LoVo (cell line): ENCODE data around the gene KCNT1.

Experiments
- DNase-seq: peaks from one replicate; pipeline ENCODE4 v3.0.0-alpha.2; 2016; ENCODE audit warnings: low spot score

Gene KCNT1

DNA sequence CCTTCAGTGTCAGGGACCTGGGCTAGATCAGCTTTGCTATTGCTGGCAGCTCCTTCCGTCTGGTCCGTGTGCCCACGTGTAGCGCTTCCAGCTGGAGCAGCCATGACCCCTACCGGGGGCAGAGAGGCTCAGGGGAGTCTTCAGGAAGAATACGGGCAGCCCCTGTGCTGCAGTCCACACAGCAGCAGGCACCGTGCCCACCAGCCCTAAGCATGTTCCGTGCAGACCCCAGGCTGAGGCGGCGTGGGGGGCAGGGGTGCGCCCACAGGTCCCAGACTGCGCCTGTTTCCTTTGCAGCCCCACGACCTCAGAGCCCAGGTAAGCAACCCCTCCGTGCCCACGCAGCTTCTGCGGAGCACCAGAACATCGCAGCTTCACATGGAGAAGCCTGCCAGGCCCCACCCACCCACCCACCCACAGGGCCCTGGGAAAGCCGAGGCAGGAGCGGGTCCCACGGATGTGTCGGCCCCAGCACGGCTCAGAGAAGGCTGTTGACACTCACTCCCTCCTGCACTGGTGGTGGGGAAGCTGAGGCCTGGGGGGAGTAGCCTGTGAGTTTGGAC, 83.1 kb downstream of the KCNT1 start:
- DNase-seq: no peak

DNA sequence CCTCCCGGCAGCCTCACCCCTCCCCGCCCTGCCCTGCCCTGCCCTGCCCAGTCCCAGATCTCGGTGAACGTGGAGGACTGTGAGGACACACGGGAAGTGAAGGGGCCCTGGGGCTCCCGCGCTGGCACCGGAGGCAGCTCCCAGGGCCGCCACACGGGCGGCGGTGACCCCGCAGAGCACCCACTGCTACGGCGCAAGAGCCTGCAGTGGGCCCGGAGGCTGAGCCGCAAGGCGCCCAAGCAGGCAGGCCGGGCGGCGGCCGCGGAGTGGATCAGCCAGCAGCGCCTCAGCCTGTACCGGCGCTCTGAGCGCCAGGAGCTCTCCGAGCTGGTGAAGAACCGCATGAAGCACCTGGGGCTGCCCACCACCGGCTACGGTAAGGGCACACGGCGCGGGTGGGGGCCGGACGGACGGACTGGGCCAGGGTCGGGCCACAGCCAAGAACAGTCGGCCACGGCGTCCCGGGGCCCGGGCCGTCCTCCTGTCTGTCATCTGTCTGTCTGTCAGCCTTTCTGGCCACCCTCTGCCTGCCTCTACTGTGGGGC, 84.2 kb downstream of the KCNT1 start:
- no peak for DNase-seq

DNA sequence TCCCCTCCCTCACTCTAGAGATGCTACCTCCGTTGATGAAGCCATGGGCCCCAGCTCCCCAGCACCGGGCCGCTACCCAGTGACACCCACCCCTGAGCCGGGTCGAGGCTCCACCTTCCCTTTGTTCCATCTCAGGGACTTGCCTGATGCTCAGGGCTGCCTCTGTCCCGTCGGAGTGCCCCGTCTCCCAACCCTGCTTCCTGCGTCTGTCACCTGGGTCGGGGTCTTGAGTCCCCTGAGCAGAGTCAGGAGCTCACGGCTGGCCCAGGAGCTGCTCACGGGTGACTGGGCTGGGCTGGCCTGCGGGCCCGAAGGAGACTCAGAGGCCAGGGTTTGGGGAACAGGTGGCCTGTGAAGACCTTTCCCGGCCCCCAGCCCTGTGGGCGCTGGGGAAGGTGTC, 85.3 kb downstream of the KCNT1 start:
- DNase-seq: no peak

DNA sequence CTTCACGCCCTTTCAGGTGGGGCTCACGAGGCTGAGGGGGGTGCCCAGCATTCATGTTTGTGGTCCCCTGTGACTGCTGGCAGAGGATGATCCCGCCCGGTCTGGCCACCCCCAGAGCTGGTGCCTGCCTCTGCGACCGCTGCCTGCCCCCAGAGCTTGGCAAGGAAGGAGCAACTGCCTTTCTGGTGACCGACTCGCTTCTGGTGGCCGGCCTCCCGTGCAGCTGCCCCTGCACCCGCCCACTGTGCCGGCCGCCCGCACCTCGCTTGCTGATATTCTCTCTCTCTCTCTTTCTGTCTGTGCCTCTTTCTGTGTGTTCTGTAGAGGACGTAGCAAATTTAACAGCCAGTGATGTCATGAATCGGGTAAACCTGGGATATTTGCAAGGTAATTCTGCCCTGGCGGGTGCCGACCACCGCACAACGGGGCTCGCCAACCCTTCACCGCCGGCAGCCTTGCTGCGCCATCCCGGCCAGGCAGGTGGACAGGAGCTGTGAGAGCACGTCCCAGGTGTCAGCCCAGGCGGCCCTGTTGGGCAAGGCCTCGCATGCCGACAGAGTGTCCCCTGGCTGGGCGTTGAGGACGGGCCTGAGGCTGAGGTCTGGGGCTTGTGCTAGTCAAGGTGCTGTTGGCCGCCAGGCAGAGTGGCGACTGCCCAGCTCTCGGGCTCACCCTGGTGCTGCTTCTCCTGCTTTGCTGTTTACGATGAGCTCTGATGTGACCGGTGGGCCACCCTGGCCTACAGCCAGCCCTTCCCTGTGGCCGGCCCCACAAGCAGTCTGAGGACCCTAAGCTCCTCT, 86.0 kb downstream of the KCNT1 start:
- DNase-seq: no peak

DNA sequence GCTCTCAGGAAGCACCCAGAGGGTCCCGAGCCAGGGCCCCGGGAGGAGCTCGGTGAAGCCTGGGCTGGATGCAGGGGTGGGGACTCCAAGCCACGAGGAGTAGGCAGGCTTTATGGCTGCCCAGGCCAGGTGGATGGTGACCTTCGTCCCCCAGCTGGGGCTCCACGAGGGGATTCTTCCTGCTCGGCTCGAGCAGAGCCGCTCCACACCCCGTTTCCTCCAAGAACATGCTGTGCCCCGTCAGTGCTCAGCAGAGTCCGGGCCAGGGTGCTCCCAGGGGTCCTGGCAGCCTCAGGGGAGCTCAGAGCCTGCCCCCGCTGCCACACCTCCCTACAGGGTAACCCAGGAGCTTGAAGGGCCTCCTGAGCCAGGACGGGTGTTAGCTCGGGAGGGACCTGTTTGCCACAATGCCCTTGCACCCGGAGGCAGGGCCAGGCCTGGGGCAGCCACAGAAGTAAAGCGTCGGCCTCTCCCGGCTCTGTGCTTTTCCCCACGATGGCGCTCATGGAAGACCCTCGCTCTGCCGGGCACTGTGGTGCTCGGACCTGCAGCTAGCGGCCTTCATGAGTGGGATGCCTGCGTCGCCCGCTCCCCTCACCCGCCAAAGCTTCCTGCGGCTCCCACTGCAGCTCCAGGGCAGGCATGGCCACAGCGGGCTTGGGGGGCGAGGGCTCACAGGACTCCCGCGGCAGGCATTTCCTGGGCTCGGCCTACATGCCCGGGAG, 86.8 kb downstream of the KCNT1 start:
- no peak for DNase-seq

DNA sequence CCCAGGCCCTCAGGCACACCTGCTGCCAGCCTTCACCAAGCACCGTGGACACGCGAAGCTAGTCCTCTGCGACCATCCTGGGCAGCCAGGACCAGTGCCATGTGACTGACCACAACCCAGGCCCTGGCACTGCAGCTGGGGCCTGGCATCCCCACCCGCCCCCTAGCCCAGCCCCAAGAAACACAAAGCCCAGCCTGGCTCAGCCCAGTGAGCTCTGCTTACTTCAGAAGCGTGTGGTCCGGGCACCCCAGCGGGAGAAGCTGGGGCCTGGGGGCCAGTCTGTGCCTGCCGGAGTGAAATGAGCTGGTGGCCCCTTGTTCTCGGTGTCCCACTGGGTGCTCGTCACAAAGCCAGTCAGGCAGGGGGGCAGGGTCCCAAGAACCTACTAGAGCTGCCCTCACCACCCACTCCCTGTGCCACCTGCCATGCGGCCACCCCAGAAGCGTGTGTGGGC, 87.9 kb downstream of the KCNT1 start:
- DNase-seq: no peak

DNA sequence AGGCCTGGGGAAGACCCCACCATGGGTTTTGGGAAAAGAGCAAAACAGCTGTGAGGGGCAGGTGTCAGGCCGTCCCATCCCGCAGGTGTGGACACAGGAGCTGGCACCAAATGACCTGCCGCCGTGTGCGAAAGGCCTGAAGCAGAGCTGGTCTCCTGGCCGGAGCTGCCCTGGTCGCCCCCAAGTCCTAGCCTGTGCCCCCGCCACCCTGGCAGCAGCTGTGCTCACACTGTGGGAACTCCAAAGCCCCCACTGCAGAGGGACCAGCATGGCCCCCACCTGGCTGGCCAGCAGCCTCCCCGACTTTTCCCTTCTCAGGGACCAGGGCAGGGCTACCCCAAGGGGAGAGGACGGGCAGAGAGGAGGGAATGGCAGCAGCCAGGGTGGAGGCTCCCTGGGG, 88.4 kb downstream of the KCNT1 start:
- DNase-seq: no peak

DNA sequence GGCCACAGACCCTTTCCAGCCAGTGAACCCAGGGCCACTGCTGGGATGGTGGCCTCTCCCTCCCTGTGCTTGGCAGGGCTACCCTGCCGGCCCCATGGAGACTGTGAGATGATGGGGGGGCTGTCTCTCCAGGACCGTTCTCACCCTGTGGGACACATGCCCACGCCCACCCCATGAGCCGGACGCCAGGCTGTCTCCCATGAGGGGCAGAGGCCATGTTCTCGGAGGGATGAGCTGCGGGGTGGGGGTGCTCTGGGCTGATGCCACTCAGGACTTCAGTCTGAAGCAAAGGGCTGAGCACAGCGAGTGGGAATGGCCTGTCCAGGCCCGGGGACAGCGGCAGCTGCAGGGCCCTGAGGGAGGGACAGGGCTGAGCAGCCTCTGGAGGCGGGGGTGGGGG, 88.9 kb downstream of the KCNT1 start:
- DNase-seq: no peak

DNA sequence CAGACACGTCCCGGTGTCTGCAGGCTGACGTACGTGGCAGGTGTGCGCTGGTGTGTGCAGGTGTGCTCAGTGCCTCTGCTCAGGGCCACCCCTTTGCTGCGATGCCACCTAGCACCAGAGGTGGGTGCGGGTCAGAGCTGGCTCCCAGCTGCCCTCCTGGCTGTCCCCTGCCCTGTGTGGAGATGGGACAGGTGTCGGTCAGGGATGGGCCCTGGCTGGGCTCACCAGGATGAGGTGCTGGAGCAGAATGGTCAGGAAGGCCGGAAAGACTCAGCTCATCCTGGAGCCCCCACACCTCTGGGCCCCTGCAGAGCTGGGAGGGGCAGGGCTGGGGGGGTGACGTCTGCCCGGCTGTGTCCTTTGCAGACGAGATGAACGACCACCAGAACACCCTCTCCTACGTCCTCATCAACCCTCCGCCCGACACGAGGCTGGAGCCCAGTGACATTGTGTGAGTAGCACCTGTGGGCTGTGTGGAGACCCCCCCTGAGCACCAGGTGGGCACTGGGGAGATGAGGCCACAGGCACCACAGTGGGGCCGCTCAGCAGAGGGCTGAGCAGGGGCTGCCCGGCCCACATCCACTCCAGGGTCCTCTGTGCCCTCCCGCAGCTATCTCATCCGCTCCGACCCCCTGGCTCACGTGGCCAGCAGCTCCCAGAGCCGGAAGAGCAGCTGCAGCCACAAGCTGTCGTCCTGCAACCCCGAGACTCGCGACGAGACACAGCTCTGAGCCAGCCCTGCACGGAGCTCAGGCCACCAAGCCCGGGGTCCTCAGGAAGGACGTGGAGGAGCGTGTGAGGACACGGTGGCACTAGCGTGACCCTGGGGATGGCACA, 89.7 kb downstream of the KCNT1 start:
- no peak for DNase-seq

DNA sequence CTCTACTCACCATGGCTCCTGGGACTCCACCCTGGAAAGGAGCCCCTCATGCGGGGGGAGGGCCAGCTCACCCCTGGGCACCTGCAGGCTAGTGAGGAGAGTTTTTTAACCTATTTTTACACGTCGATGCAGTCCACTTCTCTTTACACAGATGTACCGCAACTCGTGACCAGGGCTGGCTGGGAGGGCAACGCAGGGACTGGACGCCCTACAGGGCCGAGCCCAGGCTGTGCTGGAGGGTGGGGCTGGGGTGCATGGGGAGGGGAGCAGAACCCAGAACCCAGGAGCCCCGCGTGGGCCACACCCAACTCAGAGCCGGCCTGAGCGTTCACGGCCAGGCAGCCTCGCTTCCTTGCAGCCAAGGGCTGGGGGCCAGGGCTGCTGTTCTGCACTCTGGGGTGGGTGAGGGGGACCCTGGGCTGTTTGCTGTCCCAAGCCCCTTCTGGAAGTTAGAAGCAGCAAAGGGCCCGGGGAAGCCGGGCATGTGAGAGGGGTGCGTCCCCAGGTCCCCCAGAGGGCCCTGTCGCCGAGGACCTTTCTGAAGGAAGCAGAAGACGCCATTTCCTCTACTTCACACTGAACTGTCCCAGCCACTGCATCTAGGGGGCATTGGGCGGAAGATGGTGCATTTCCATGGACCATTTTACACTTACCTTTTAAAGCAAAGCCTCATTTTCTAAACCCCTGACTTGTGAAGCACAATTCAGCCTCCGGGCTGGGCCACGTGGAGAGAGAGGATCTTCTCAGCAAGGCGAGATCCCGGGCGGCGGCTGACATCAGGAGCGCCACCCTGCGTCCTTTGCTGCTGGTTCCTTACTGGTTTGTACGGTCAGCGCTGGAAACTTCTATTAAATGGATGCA, 90.5 kb downstream of the KCNT1 start:
- DNase-seq: no peak

DNA sequence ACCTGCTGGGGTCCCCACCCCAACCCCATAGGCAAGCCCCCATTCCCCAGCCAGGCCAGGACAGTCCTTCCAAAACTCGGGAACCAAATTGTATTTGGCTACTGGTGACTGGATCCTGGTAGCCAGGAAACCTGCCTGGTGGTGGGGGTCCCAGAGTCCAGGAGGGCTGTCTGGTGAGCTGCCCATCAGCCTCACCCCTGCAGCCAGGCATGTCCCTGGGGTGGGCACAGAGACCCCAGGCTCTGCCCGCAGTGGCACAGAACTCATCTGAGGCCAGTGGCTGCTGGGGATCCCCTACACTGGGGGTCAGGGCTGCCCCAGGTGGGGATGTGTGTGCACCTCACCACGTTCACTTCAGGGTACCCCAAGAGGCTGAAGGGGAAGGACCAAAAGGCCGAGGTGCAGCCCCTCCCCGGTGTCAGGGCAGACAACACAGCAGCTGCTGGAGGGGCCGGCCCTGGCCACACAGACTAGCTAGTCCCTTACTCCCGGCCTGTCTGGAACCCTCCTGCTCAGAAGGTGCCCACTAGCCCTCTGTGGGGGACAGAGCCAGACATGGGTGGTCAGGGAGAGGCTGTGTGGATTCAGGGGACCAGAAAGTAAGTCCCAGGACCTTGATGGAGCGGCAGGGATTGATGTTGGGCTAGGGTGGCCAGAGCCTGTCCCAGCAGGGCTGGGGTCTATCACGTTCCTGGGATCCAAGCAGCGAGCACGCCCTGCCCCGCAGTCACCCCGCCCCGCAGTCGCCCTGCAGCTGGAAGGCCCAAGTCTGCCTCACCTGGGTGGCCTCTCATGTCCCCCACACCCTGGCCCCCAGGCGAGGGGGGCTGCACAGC, 91.5 kb downstream of the KCNT1 start:
- DNase-seq: no peak

DNA sequence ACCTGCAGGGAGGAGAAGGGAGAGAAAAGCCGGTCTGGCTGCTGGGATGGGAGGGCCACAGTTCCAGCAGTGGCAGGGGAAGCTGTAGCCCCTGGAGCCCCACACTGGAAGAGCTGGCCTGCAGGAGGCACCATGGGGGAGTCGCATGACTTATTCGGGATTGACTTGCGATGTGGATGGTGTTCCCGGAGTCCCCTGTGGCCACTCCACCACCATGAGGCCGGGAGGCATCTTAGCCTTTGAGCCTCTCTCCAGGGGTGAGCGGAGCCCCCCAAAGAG, 92.0 kb downstream of the KCNT1 start:
- no peak for DNase-seq

DNA sequence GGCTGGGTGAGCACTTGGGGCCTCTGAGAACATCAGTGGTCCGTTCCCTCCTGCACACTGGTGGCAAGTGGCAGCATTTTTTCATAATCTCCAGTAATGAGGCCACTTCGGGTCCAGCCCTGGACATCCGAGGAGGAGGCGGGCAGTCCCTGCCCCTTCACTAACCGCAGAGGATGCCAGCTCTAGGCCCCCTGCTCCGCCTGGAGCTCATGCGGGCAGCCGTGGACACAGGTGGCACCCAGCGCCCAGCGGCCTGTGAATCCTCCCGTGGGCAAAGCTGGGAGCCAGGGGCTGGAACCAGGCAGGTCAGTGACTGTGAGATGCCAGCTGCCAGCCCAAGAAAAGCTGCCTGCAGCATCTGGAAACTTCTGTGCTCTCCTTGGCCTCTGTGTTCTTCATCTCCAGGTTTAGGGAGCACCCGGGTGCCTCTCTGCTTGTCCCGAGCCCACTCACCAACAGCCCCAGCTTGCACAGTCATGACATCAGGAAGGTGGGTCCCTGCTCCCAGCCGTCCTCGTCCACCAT, 92.4 kb downstream of the KCNT1 start:
- DNase-seq: no peak

DNA sequence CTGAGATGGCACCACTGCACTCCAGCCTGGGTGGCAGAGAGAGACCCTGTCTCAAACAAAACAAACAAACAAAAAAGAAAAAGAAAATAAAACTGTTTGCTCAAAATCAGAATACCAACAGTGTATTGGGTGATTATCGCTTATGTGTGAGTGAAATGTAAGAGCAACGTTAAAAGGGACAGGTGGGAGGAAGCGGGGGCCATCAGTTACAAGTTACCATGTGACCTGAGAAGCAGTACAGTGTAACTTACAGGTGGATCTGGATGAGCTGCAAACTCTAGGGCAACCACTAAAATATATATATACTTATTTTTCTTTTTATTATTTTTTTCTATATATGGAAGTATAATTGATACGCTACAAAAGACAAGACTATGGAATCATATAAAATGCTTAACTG, 93.4 kb downstream of the KCNT1 start:
- no peak for DNase-seq

DNA sequence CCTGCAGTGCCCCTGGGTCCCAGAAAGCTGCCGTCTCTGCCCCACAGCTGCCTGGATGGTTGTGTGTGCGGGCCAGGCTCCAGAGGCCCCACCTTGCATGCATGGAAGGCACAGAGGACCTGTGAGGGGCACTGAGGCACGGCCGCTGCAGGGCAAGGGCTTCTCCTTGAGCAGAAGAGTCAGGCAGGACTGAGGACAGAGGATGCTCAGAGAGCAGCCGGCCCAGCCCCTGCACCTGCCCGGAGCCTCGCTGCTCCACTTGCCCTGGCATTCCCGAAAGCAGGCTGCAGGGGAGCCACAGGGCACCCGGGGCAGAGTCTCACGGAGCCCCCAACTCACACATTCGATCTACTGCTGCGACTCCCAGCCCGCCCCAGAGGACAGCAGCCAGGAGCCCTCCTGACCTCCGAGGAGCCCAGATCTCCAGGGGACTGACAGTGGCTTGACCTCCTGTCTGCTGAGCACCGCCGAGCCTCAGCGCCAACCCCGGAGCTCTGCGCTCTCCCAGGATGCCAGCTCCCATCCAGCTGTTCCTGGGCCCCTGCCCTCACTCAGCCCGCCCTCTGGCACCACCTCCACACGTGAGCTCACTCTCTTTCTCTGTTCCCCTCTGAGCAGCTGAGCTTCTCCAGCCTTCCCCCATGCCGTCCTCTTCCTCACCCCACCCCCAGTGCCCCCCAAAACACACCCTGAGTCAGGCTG, 95.0 kb downstream of the KCNT1 start:
- DNase-seq: no peak

DNA sequence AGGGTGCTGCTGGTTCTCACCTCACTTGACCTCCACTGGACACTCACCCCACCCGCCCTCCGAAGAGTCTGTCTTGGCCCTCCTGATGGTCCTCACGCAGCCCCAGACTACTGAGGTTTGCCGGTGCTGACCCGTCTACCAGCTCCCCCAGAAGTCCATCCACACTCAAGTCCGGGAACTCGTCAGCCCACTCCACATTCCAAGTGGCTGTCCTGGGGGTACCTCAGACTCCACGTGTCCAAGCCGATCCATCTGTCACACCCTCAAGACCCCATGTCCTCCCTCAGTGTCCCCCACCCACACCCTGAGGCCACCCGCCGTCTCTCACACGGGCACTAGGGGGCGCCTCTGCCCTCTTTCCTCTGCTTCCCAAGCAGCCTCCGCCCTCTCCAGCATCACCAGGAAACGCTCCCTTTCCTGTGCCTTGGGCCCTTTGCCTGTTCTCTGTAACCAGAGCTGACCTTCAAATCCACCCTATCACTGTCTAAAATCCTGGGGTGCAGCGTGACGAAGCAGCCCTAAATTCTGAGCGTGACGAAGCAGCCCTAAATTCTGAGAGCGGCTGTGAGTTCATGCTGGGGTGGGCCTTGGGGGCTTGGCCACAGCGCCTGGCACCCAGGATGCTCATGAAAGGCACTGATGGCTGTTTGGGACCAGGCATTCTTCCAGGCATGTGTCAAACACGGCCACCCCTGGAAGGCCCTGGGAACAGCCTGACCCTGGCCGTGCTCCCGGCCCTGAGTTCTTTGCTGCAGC, 95.7 kb downstream of the KCNT1 start:
- no peak for DNase-seq

DNA sequence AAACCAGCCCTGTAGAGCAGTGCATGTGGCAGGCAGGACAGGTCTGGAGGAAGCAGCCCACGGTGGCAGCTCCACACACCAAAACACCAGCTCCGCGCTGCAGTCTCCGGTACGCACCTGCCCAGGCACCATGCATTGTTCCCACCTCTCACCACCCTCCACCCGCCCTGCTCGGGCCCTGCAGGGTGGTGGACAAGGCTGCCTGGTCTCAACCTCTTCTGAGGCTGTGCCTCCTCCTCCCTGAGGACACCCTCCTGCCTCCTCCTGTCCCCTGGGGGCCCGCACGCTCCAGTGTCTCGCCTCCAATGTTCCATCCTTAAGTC, 96.2 kb downstream of the KCNT1 start:
- DNase-seq: no peak

DNA sequence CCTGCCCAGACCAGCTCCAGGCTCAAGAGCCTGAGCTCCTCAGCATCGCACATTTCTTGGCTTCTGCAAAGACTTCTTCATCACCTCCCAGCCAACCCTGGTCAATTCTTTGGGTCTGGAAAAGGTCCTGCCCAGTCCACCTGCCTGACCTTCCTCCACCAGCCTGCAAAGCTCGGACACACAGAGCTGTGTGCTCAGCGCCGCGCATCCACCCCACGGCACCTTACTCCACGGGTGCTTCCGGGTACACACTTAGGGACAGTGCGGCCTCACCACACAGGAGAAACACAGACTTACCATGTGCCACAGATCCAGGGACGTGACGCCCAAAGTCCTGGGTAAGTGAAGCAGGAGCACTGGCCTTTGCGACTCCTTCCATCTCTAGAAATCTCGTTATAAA, 97.3 kb downstream of the KCNT1 start:
- no peak for DNase-seq

DNA sequence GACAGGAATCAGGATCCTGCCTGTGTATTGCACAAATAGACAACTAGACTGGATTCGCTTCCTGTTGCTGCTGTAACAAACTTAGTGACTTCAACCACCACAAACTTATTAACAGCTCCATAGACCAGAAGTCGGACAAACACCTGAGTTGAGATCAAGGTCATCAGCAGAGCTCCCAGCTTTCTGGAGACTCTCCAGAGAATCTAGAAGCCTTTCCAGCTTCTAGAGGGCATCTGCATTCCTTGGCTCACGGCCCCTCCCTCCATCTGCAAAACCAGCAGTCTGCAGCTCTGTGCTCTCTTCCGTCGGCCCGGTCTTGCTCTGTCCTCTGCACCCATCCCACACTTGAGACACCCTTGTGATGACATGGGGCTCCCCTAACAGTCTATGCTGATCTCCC, 99.1 kb downstream of the KCNT1 start:
- no peak for DNase-seq
